ENCODE data around the gene MOB3A.

Gene MOB3A

GRCh38 chr19:2127758-2128157, 31.6 kb upstream of the MOB3A start:
- H4K20me1 ChIP-seq (ENCODE audit: insufficient read depth, low read length, poor library complexity, severe bottlenecking), result peaks cover 3% of the 10 kb centered on the region
- H3K4me1 ChIP-seq (ENCODE audit: insufficient read depth, low read length, poor library complexity, severe bottlenecking), result no peaks in the 10 kb centered on the region
- no peaks in the 10 kb centered on the region for H3K9me3 ChIP-seq (ENCODE audit: insufficient read depth, low read depth, low read length)
- H3K36me3 ChIP-seq (ENCODE audit: insufficient read depth, low read length), result peaks cover 57% of the 10 kb centered on the region; the same call in 1 of the 2 replicates
- H3K79me2 ChIP-seq (ENCODE audit: insufficient read depth, low read length), result no peaks in the 10 kb centered on the region
- TF ChIP-seq EZH2phosphoT487 (IDR thresholded peaks at IDR 0.05; ENCODE audit: borderline replicate concordance) (no peak), CTCF (conservative IDR thresholded peaks at IDR 0.05; ENCODE audit: low read length) (no peak)
- H3K9me2 ChIP-seq (replicated peaks; ENCODE audit: low read depth, low read length), result no peaks in the 10 kb centered on the region
- no peaks in the 10 kb centered on the region for H3K27me3 ChIP-seq (ENCODE audit: insufficient read depth, low read length, poor library complexity, severe bottlenecking)
- H3K4me2 ChIP-seq (ENCODE audit: low read depth, low read length, poor library complexity, severe bottlenecking), result no peak overlapping the region
- no peaks in the 10 kb centered on the region for H3F3A ChIP-seq (ENCODE audit: low read depth)
- H3K4me3 ChIP-seq (ENCODE audit: low read length, poor library complexity, severe bottlenecking), result no peak overlapping the region
- no peak overlapping the region for H3K9ac ChIP-seq (ENCODE audit: low read depth, low read length, poor library complexity, severe bottlenecking)
- no peak overlapping the region for H2AFZ ChIP-seq (ENCODE audit: low read length)

- Histone ChIP-seq H3K9ac (ENCODE audit: low read depth, low read length, poor library complexity, severe bottlenecking) (no peak overlapping the region), H3K4me1 (ENCODE audit: insufficient read depth, low read length, poor library complexity, severe bottlenecking) (no peaks in the 10 kb centered on the region), H3K9me2 (replicated peaks; ENCODE audit: low read depth, low read length) (no peaks in the 10 kb centered on the region), H3F3A (ENCODE audit: low read depth) (no peaks in the 10 kb centered on the region), H3K9me3 (ENCODE audit: insufficient read depth, low read depth, low read length) (no peaks in the 10 kb centered on the region), H4K20me1 (ENCODE audit: insufficient read depth, low read length, poor library complexity, severe bottlenecking) (peaks cover 3% of the 10 kb centered on the region), H3K4me3 (ENCODE audit: low read length, poor library complexity, severe bottlenecking) (no peak overlapping the region), H3K27me3 (ENCODE audit: insufficient read depth, low read length, poor library complexity, severe bottlenecking) (no peaks in the 10 kb centered on the region), H3K79me2 (ENCODE audit: insufficient read depth, low read length) (no peaks in the 10 kb centered on the region), H3K4me2 (ENCODE audit: low read depth, low read length, poor library complexity, severe bottlenecking) (no peak overlapping the region), H2AFZ (ENCODE audit: low read length) (no peak overlapping the region), H3K36me3 (ENCODE audit: insufficient read depth, low read length) (peaks cover 57% of the 10 kb centered on the region; the same call in 1 of the 2 replicates)
- TF ChIP-seq CTCF (conservative IDR thresholded peaks at IDR 0.05; ENCODE audit: low read length), result no peak
- TF ChIP-seq EZH2phosphoT487 (IDR thresholded peaks at IDR 0.05; ENCODE audit: borderline replicate concordance), result no peak
Measured at GRCh38 chr19:2126879-2127518, 30.9 kb upstream of the MOB3A start.

GRCh38 chr19:2123682-2124387, 27.7 kb upstream of the MOB3A start:
- Histone ChIP-seq H3K79me2 (ENCODE audit: insufficient read depth, low read length) (no peaks in the 10 kb centered on the region), H3K9me2 (replicated peaks; ENCODE audit: low read depth, low read length) (no peaks in the 10 kb centered on the region), H3K9ac (ENCODE audit: low read depth, low read length, poor library complexity, severe bottlenecking) (no peak overlapping the region), H3K4me3 (ENCODE audit: low read length, poor library complexity, severe bottlenecking) (no peak overlapping the region), H3K36me3 (ENCODE audit: insufficient read depth, low read length) (peaks cover 64% of the 10 kb centered on the region; the same call in 1 of the 2 replicates), H3K27me3 (ENCODE audit: insufficient read depth, low read length, poor library complexity, severe bottlenecking) (no peaks in the 10 kb centered on the region), H3K4me2 (ENCODE audit: low read depth, low read length, poor library complexity, severe bottlenecking) (no peak overlapping the region), H2AFZ (ENCODE audit: low read length) (no peak overlapping the region), H3K4me1 (ENCODE audit: insufficient read depth, low read length, poor library complexity, severe bottlenecking) (no peaks in the 10 kb centered on the region), H3F3A (ENCODE audit: low read depth) (no peaks in the 10 kb centered on the region), H4K20me1 (ENCODE audit: insufficient read depth, low read length, poor library complexity, severe bottlenecking) (peaks cover 3% of the 10 kb centered on the region), H3K9me3 (ENCODE audit: insufficient read depth, low read depth, low read length) (no peaks in the 10 kb centered on the region)
- TF ChIP-seq CTCF (conservative IDR thresholded peaks at IDR 0.05; ENCODE audit: low read length) (no peak), EZH2phosphoT487 (IDR thresholded peaks at IDR 0.05; ENCODE audit: borderline replicate concordance) (no peak)

Data from Loucy (cell line).